ENCODE data around the gene ASPA.

ASPA gene

GRCh38 chr17:3543453-3543852 lies 67.7 kb downstream of the ASPA start:
- no peak overlapping the region for H3K9ac ChIP-seq (ENCODE audit: low read depth in 1 of 2, low read length in 2 of 2)
- H3K27me3 ChIP-seq (ENCODE audit: control insufficient read depth in 1 of 2, insufficient read depth in 2 of 2, low read length in 2 of 2): no peaks in the 10 kb centered on the region
- H3K27ac ChIP-seq (ENCODE audit: low read depth, low read length): no peak overlapping the region
- H3K4me1 ChIP-seq (ENCODE audit: control insufficient read depth in 1 of 2, insufficient read depth in 2 of 2, low read length in 2 of 2): peaks cover 0 to 8% of the 10 kb centered on the region in 2 donors
- no peaks in the 10 kb centered on the region for H3K36me3 ChIP-seq (ENCODE audit: control insufficient read depth in 1 of 2, insufficient read depth in 2 of 2, low read length in 2 of 2)
- H3K9me3 ChIP-seq (ENCODE audit: control insufficient read depth in 1 of 2, low read length in 2 of 2): no peaks in the 10 kb centered on the region
- no peak overlapping the region for H3K4me3 ChIP-seq (ENCODE audit: low read depth in 1 of 2, low read length in 2 of 2)

- Histone ChIP-seq H3K9ac (ENCODE audit: low read depth in 1 of 2, low read length in 2 of 2) (no peak overlapping the region), H3K9me3 (ENCODE audit: control insufficient read depth in 1 of 2, low read length in 2 of 2) (no peaks in the 10 kb centered on the region), H3K27me3 (ENCODE audit: control insufficient read depth in 1 of 2, insufficient read depth in 2 of 2, low read length in 2 of 2) (no peaks in the 10 kb centered on the region), H3K36me3 (ENCODE audit: control insufficient read depth in 1 of 2, insufficient read depth in 2 of 2, low read length in 2 of 2) (no peaks in the 10 kb centered on the region), H3K27ac (ENCODE audit: low read depth, low read length) (no peak overlapping the region), H3K4me3 (ENCODE audit: low read depth in 1 of 2, low read length in 2 of 2) (no peak overlapping the region), H3K4me1 (ENCODE audit: control insufficient read depth in 1 of 2, insufficient read depth in 2 of 2, low read length in 2 of 2) (peaks cover 0 to 8% of the 10 kb centered on the region in 2 donors)
Observed at GRCh38 chr17:3544365-3544764, 68.6 kb downstream of the ASPA start.

GRCh38 chr17:3545151-3545550 lies 69.4 kb downstream of the ASPA start:
- Histone ChIP-seq H3K36me3 (ENCODE audit: control insufficient read depth in 1 of 2, insufficient read depth in 2 of 2, low read length in 2 of 2) (no peaks in the 10 kb centered on the region), H3K27ac (ENCODE audit: low read depth, low read length) (no peak overlapping the region), H3K27me3 (ENCODE audit: control insufficient read depth in 1 of 2, insufficient read depth in 2 of 2, low read length in 2 of 2) (no peaks in the 10 kb centered on the region), H3K9me3 (ENCODE audit: control insufficient read depth in 1 of 2, low read length in 2 of 2) (no peaks in the 10 kb centered on the region), H3K9ac (ENCODE audit: low read depth in 1 of 2, low read length in 2 of 2) (no peak overlapping the region), H3K4me3 (ENCODE audit: low read depth in 1 of 2, low read length in 2 of 2) (no peak overlapping the region), H3K4me1 (ENCODE audit: control insufficient read depth in 1 of 2, insufficient read depth in 2 of 2, low read length in 2 of 2) (peaks cover 0 to 8% of the 10 kb centered on the region in 2 donors)

GRCh38 chr17:3546521-3546920 lies 70.7 kb downstream of the ASPA start:
- Histone ChIP-seq H3K9me3 (ENCODE audit: control insufficient read depth in 1 of 2, low read length in 2 of 2) (no peaks in the 10 kb centered on the region), H3K36me3 (ENCODE audit: control insufficient read depth in 1 of 2, insufficient read depth in 2 of 2, low read length in 2 of 2) (no peaks in the 10 kb centered on the region), H3K9ac (ENCODE audit: low read depth in 1 of 2, low read length in 2 of 2) (no peak overlapping the region), H3K4me1 (ENCODE audit: control insufficient read depth in 1 of 2, insufficient read depth in 2 of 2, low read length in 2 of 2) (peaks cover 8 to 13% of the 10 kb centered on the region in 2 donors), H3K27me3 (ENCODE audit: control insufficient read depth in 1 of 2, insufficient read depth in 2 of 2, low read length in 2 of 2) (no peaks in the 10 kb centered on the region), H3K4me3 (ENCODE audit: low read depth in 1 of 2, low read length in 2 of 2) (no peak overlapping the region), H3K27ac (ENCODE audit: low read depth, low read length) (no peak overlapping the region)

- Histone ChIP-seq H3K9ac (ENCODE audit: low read depth in 1 of 2, low read length in 2 of 2) (no peak overlapping the region), H3K36me3 (ENCODE audit: control insufficient read depth in 1 of 2, insufficient read depth in 2 of 2, low read length in 2 of 2) (no peaks in the 10 kb centered on the region), H3K4me1 (ENCODE audit: control insufficient read depth in 1 of 2, insufficient read depth in 2 of 2, low read length in 2 of 2) (peaks cover 9 to 14% of the 10 kb centered on the region in 2 donors), H3K4me3 (ENCODE audit: low read depth in 1 of 2, low read length in 2 of 2) (no peak overlapping the region), H3K27ac (ENCODE audit: low read depth, low read length) (no peak overlapping the region), H3K9me3 (ENCODE audit: control insufficient read depth in 1 of 2, low read length in 2 of 2) (no peaks in the 10 kb centered on the region), H3K27me3 (ENCODE audit: control insufficient read depth in 1 of 2, insufficient read depth in 2 of 2, low read length in 2 of 2) (no peaks in the 10 kb centered on the region)
Observed at GRCh38 chr17:3546997-3547396, 71.2 kb downstream of the ASPA start.

- H3K9me3 ChIP-seq (ENCODE audit: control insufficient read depth in 1 of 2, low read length in 2 of 2): no peaks in the 10 kb centered on the region
- no peak overlapping the region for H3K27ac ChIP-seq (ENCODE audit: low read depth, low read length)
- peaks cover 9 to 14% of the 10 kb centered on the region in 2 donors for H3K4me1 ChIP-seq (ENCODE audit: control insufficient read depth in 1 of 2, insufficient read depth in 2 of 2, low read length in 2 of 2)
- H3K36me3 ChIP-seq (ENCODE audit: control insufficient read depth in 1 of 2, insufficient read depth in 2 of 2, low read length in 2 of 2): no peaks in the 10 kb centered on the region
- H3K9ac ChIP-seq (ENCODE audit: low read depth in 1 of 2, low read length in 2 of 2): no peak overlapping the region
- H3K4me3 ChIP-seq (ENCODE audit: low read depth in 1 of 2, low read length in 2 of 2): no peak overlapping the region
- no peaks in the 10 kb centered on the region for H3K27me3 ChIP-seq (ENCODE audit: control insufficient read depth in 1 of 2, insufficient read depth in 2 of 2, low read length in 2 of 2)
Observed at GRCh38 chr17:3547628-3548027, 71.8 kb downstream of the ASPA start.

GRCh38 chr17:3549610-3550162 lies 73.9 kb downstream of the ASPA start:
- H3K27ac ChIP-seq (ENCODE audit: low read depth, low read length): no peak overlapping the region
- no peaks in the 10 kb centered on the region for H3K27me3 ChIP-seq (ENCODE audit: control insufficient read depth in 1 of 2, insufficient read depth in 2 of 2, low read length in 2 of 2)
- no peaks in the 10 kb centered on the region for H3K36me3 ChIP-seq (ENCODE audit: control insufficient read depth in 1 of 2, insufficient read depth in 2 of 2, low read length in 2 of 2)
- H3K9ac ChIP-seq (ENCODE audit: low read depth in 1 of 2, low read length in 2 of 2): no peak overlapping the region
- no peaks in the 10 kb centered on the region for H3K9me3 ChIP-seq (ENCODE audit: control insufficient read depth in 1 of 2, low read length in 2 of 2)
- no peak overlapping the region for H3K4me3 ChIP-seq (ENCODE audit: low read depth in 1 of 2, low read length in 2 of 2)
- peaks cover 9 to 14% of the 10 kb centered on the region in 2 donors for H3K4me1 ChIP-seq (ENCODE audit: control insufficient read depth in 1 of 2, insufficient read depth in 2 of 2, low read length in 2 of 2)

GRCh38 chr17:3551189-3551588 lies 75.4 kb downstream of the ASPA start:
- Histone ChIP-seq H3K9me3 (ENCODE audit: control insufficient read depth in 1 of 2, low read length in 2 of 2) (no peaks in the 10 kb centered on the region), H3K27ac (ENCODE audit: low read depth, low read length) (no peak overlapping the region), H3K27me3 (ENCODE audit: control insufficient read depth in 1 of 2, insufficient read depth in 2 of 2, low read length in 2 of 2) (no peaks in the 10 kb centered on the region), H3K36me3 (ENCODE audit: control insufficient read depth in 1 of 2, insufficient read depth in 2 of 2, low read length in 2 of 2) (no peaks in the 10 kb centered on the region), H3K9ac (ENCODE audit: low read depth in 1 of 2, low read length in 2 of 2) (no peak overlapping the region), H3K4me1 (ENCODE audit: control insufficient read depth in 1 of 2, insufficient read depth in 2 of 2, low read length in 2 of 2) (peaks cover 9 to 14% of the 10 kb centered on the region in 2 donors), H3K4me3 (ENCODE audit: low read depth in 1 of 2, low read length in 2 of 2) (no peak overlapping the region)

GRCh38 chr17:3552916-3553315 lies 77.1 kb downstream of the ASPA start:
- H3K27me3 ChIP-seq (ENCODE audit: control insufficient read depth in 1 of 2, insufficient read depth in 2 of 2, low read length in 2 of 2): no peaks in the 10 kb centered on the region
- H3K4me1 ChIP-seq (ENCODE audit: control insufficient read depth in 1 of 2, insufficient read depth in 2 of 2, low read length in 2 of 2): peaks cover 18 to 24% of the 10 kb centered on the region in 2 donors
- H3K27ac ChIP-seq (ENCODE audit: low read depth, low read length): no peak overlapping the region
- H3K36me3 ChIP-seq (ENCODE audit: control insufficient read depth in 1 of 2, insufficient read depth in 2 of 2, low read length in 2 of 2): no peaks in the 10 kb centered on the region
- H3K9ac ChIP-seq (ENCODE audit: low read depth in 1 of 2, low read length in 2 of 2): no peak overlapping the region
- H3K4me3 ChIP-seq (ENCODE audit: low read depth in 1 of 2, low read length in 2 of 2): no peak overlapping the region
- no peaks in the 10 kb centered on the region for H3K9me3 ChIP-seq (ENCODE audit: control insufficient read depth in 1 of 2, low read length in 2 of 2)

Measured in duodenal mucosa (tissue), 2 donors.